ENCODE data around the gene VDAC2. TPM values are rescaled to one million over a fixed set of nuclear protein-coding genes. Genes with fewer than 3 reads are reported as not detected.

VDAC2 gene
- total RNA-seq, 2 donors from 2014 or later, result 112 to 121 TPM

DNA sequence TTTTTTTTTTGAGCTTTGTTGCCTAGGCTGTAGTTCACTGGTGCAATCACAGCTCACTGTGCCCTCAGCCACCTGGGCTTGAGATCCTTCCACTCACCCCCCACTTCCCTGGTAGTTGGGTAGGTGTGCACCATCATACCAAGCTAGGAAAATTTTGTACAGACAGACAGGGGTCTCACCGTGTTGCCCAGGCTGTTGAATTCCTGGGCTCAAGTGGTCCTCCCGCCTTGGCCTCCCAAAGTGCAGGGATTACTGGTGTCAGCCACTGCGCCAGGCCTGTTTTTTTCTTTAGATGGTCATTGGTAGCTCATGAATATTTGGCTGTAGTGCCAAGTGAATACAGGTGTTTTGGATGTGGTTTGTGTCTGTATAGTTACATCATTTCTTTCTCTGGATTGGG, 17.7 kb downstream of the VDAC2 start:
- no peak for DNase-seq (ENCODE audit: low spot score)
- TF ChIP-seq POLR2AphosphoS5 (IDR thresholded peaks at IDR 0.05) (no peak), POLR2A (IDR thresholded peaks at IDR 0.05) (no peak)
- TF ChIP-seq, protein P1, sequence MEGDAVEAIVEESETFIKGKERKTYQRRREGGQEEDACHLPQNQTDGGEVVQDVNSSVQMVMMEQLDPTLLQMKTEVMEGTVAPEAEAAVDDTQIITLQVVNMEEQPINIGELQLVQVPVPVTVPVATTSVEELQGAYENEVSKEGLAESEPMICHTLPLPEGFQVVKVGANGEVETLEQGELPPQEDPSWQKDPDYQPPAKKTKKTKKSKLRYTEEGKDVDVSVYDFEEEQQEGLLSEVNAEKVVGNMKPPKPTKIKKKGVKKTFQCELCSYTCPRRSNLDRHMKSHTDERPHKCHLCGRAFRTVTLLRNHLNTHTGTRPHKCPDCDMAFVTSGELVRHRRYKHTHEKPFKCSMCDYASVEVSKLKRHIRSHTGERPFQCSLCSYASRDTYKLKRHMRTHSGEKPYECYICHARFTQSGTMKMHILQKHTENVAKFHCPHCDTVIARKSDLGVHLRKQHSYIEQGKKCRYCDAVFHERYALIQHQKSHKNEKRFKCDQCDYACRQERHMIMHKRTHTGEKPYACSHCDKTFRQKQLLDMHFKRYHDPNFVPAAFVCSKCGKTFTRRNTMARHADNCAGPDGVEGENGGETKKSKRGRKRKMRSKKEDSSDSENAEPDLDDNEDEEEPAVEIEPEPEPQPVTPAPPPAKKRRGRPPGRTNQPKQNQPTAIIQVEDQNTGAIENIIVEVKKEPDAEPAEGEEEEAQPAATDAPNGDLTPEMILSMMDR (IDR thresholded peaks at IDR 0.05), result no peak
- Histone ChIP-seq H3K27ac (peak overlapping the region in 1 of 2 donors; percentile 9), H3K36me3 (peaks cover 0 to 6% of the 10 kb centered on the region in 2 donors), H3K9me3 (no peaks in the 10 kb centered on the region), H3K4me3 (no peak overlapping the region), H3K4me1 (replicated peaks) (peaks cover 26% of the 10 kb centered on the region), H3K27me3 (replicated peaks; ENCODE audit: insufficient read depth) (no peaks in the 10 kb centered on the region)
- intact Hi-C loops (cut with DNase I), result no loop called here
- 86% methylated on average over 3 of the region's 3 CpGs for WGBS

DNA sequence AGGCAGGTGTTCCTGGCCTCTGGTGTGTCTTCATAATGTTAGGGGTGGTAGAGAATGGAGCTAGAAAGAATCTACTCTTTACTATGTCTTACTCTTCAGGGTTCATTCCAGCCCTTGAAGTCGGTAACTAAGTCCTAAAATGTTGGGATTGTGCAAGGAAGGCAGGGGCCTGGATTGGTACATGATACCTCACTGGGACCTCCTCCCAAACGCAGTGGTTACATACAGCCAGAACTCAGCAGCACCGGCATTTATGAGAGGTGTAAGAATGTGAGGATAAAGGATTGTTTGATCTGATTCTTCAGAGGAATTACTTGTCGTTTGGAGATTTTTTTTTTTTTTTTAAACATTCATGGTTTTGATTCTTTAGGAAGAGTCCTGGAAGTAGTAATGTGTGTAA, 18.2 kb downstream of the VDAC2 start:
- Histone ChIP-seq H3K27ac (peak overlapping the region in 1 of 2 donors; percentile 9), H3K36me3 (peaks cover 0 to 6% of the 10 kb centered on the region in 2 donors), H3K4me3 (no peak overlapping the region), H3K27me3 (replicated peaks; ENCODE audit: insufficient read depth) (no peaks in the 10 kb centered on the region), H3K9me3 (no peaks in the 10 kb centered on the region), H3K4me1 (replicated peaks) (peaks cover 26% of the 10 kb centered on the region)
- DNase-seq (ENCODE audit: low spot score), result no peak
- intact Hi-C loops (cut with DNase I), result no loop called here
- 23% methylated on average over 4 of the region's 4 CpGs for WGBS
- TF ChIP-seq POLR2A (IDR thresholded peaks at IDR 0.05) (no peak), POLR2AphosphoS5 (IDR thresholded peaks at IDR 0.05) (no peak)
- TF ChIP-seq, protein P1 (IDR thresholded peaks at IDR 0.05), result no peak

DNA sequence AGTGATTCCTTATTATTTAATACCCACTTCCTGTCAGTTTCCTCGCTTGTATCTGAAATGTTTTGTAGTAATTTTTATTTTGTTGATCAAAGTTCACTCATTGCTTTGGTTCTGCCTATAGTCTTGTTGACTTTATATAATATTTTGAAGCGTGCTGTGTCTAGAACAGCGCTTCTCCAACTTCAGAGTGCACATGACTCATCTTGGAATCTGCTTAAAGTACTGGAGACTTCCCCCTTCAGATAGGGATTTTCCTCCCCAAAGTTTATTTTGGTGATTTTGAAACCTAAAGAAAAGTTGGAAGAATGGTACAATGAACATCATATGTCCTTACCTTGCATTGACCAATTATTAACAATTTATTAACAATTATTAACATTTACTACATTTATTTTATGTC, 19.4 kb downstream of the VDAC2 start:
- H3K27me3 ChIP-seq (replicated peaks; ENCODE audit: insufficient read depth), result no peaks in the 10 kb centered on the region
- peaks cover 16% of the 10 kb centered on the region for H3K4me1 ChIP-seq (replicated peaks)
- no peak overlapping the region for H3K27ac ChIP-seq
- DNase-seq (ENCODE audit: low spot score), result no peak
- peaks cover 0 to 6% of the 10 kb centered on the region in 2 donors for H3K36me3 ChIP-seq
- TF ChIP-seq POLR2AphosphoS5 (IDR thresholded peaks at IDR 0.05) (no peak), POLR2A (IDR thresholded peaks at IDR 0.05) (no peak)
- TF ChIP-seq, protein P1 (IDR thresholded peaks at IDR 0.05), result no peak
- H3K9me3 ChIP-seq, result no peaks in the 10 kb centered on the region
- intact Hi-C loops (cut with DNase I), result loop anchor here (5.0 to 10.0 kb wide), 2 partner anchors 43 to 965 kb away; no protein-coding TSS in a partner anchor
- H3K4me3 ChIP-seq, result no peak overlapping the region
- 75% methylated on average over 3 of the region's 3 CpGs for WGBS

DNA sequence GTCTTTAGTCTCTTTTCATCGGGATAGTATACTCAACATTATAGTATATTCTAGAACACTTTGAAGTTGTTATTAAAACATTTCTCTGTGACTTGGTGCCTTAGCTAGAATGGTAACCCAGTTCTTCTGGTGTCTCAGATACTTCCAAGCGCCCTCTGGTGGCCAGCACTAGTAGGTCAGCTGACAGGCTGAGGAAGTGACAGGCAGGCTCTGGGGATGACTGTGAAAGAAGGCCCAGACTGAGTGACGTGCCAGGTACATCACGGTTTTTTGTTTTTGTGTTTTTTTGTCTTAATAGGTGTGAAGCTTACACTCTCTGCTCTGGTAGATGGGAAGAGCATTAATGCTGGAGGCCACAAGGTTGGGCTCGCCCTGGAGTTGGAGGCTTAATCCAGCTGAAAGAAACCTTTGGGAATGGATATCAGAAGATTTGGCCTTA, 20.0 kb downstream of the VDAC2 start:
- intact Hi-C loops (cut with DNase I), result loop anchor here (5.0 to 10.0 kb wide), 2 partner anchors 43 to 966 kb away; no protein-coding TSS in a partner anchor
- TF ChIP-seq, protein P1 (IDR thresholded peaks at IDR 0.05), result peak; percentile 90 to 95 (median 92)
- TF ChIP-seq POLR2A (IDR thresholded peaks at IDR 0.05) (no peak), POLR2AphosphoS5 (IDR thresholded peaks at IDR 0.05) (peak; percentile 76)
- Histone ChIP-seq H3K27me3 (replicated peaks; ENCODE audit: insufficient read depth) (no peaks in the 10 kb centered on the region), H3K36me3 (peaks cover 0 to 6% of the 10 kb centered on the region in 2 donors), H3K9me3 (no peaks in the 10 kb centered on the region), H3K4me1 (replicated peaks) (peaks cover 18% of the 10 kb centered on the region), H3K27ac (no peak overlapping the region), H3K4me3 (no peak overlapping the region)
- DNase-seq (ENCODE audit: low spot score), result peak; percentile 88
- WGBS, result 23% methylated on average over 5 of the region's 5 CpGs
